Activated CD8-positive, alpha-beta T cell treated with anti-CD3 and anti-CD28 coated beads, Interleukin-2, amount 10 ng/mL, durations not matched to agents 7 days and 5 days (primary cell): Measurements from ENCODE around the gene CPOX. TPM values are rescaled to one million over a fixed set of nuclear protein-coding genes. Genes with fewer than 3 reads are reported as not detected.

Experiments
- ATAC-seq: fragments of 150-1000 bp; cut with Tn5 transposase; one replicate; pipeline ENCODE4 v1.10.0; 2021; ENCODE audit warnings: moderate library complexity
- CTCF ChIA-PET: fragments of 350-600 bp; sonication (Branson Sonifier 250); formaldehyde crosslinking; loops from one replicate; lab custom pipeline; 2021; ENCODE audit warnings: antibody characterized with exemption; lab: Charles Lee
- POLR2A ChIA-PET: fragments of 350-600 bp; sonication (Branson Sonifier 250); formaldehyde crosslinking; loops from one replicate; lab custom pipeline; 2021; ENCODE audit warnings: antibody characterized with exemption; lab: Charles Lee
- DNase-seq: peaks from one replicate; pipeline ENCODE4 v3.0.0-alpha.2; 2020
- H3K27ac Mint-ChIP-seq: one replicate; pipeline ENCODE4 v1.8.0; 2021; ENCODE audit warnings: mild to moderate bottlenecking, mixed read lengths
- H3K27me3 Mint-ChIP-seq: one replicate; pipeline ENCODE4 v1.8.0; 2021; ENCODE audit warnings: low read depth, mixed read lengths
- H3K36me3 Mint-ChIP-seq: one replicate; pipeline ENCODE4 v1.8.0; 2021; ENCODE audit warnings: low read depth, mixed read lengths
- H3K4me1 Mint-ChIP-seq: one replicate; pipeline ENCODE4 v1.8.0; 2021; ENCODE audit warnings: low read depth, mixed read lengths
- H3K4me3 Mint-ChIP-seq: one replicate; pipeline ENCODE4 v1.8.0; 2021; ENCODE audit warnings: mild to moderate bottlenecking, mixed read lengths
- H3K9me3 Mint-ChIP-seq: one replicate; pipeline ENCODE4 v1.8.0; 2022; ENCODE audit warnings: mixed read lengths; ENCODE audit not compliant: insufficient read depth
- total RNA-seq, 2 experiments: library from RNA; stranded (reverse); gene quantifications; one replicate each; pipeline ENCODE4 v1.2.3, GENCODE V29; 2021

Gene CPOX
- total RNA-seq, 2 experiments from 2014 or later = 63.8 to 65.3 TPM

GRCh38 chr3:98553021-98553563, 40.3 kb downstream of the CPOX start:
- ATAC-seq = no peak
- CTCF ChIA-PET = interaction anchor here (1.4 to 6.6 kb wide), 5 partner anchors 11 to 31 kb away, joined by 3 to 36 read pairs (median 15); partner anchors contain the start of gene CLDND1
- peak overlapping the region; percentile 97 for H3K27ac Mint-ChIP-seq
- H3K9me3 Mint-ChIP-seq = peaks cover 4% of the 10 kb centered on the region
- DNase-seq = no peak
- H3K27me3 Mint-ChIP-seq = no peaks in the 10 kb centered on the region
- H3K36me3 Mint-ChIP-seq = peaks cover 69% of the 10 kb centered on the region
- POLR2A ChIA-PET = interaction anchor here (0.9 to 11.8 kb wide), 6 partner anchors 12 to 41 kb away, joined by 3 to 217 read pairs (median 88); partner anchors contain the start of genes CLDND1, CPOX and GPR15
- peaks cover 91% of the 10 kb centered on the region for H3K4me1 Mint-ChIP-seq
- peak overlapping the region; percentile 89 for H3K4me3 Mint-ChIP-seq

GRCh38 chr3:98552232-98553020, 41.0 kb downstream of the CPOX start:
- Mint-ChIP-seq H3K4me1 (peaks cover 89% of the 10 kb centered on the region), H3K4me3 (peak overlapping the region; percentile 89), H3K36me3 (peaks cover 71% of the 10 kb centered on the region), H3K27me3 (no peaks in the 10 kb centered on the region), H3K27ac (peak overlapping the region; percentile 97), H3K9me3 (peaks cover 4% of the 10 kb centered on the region)
- ATAC-seq (no peak), DNase-seq (no peak)
- POLR2A ChIA-PET = interaction anchor here (0.9 to 11.8 kb wide), 6 partner anchors 12 to 41 kb away, joined by 3 to 217 read pairs (median 35); partner anchors contain the start of genes CLDND1, CPOX and GPR15
- CTCF ChIA-PET = interaction anchor here (1.4 to 6.6 kb wide), 3 partner anchors 11 to 31 kb away, joined by 3 to 36 read pairs (median 6); partner anchors contain the start of gene CLDND1

- ChIA-PET CTCF (interaction anchor here (0.7 to 1.5 kb wide), 3 partner anchors 10 to 28 kb away, joined by 3 to 6 read pairs (median 4); no protein-coding TSS in a partner anchor), POLR2A (interaction anchor here (1.0 to 11.8 kb wide), 5 partner anchors 13 to 30 kb away, joined by 4 to 217 read pairs (median 7); partner anchors contain the start of genes CLDND1 and GPR15)
- peak overlapping the region; percentile 97 for H3K27ac Mint-ChIP-seq
- no peak for DNase-seq
- no peaks in the 10 kb centered on the region for H3K27me3 Mint-ChIP-seq
- ATAC-seq = no peak
- H3K4me1 Mint-ChIP-seq = peaks cover 82% of the 10 kb centered on the region
- peaks cover 72% of the 10 kb centered on the region for H3K36me3 Mint-ChIP-seq
- H3K9me3 Mint-ChIP-seq = peaks cover 4% of the 10 kb centered on the region
- peak overlapping the region; percentile 89 for H3K4me3 Mint-ChIP-seq
These were observed 41.7 kb downstream of the CPOX start for GRCh38 chr3:98551754-98552153.

GRCh38 chr3:98551236-98551635, 42.2 kb downstream of the CPOX start:
- H3K9me3 Mint-ChIP-seq = peaks cover 4% of the 10 kb centered on the region
- peaks cover 74% of the 10 kb centered on the region for H3K36me3 Mint-ChIP-seq
- no peak for DNase-seq
- peaks cover 80% of the 10 kb centered on the region for H3K4me1 Mint-ChIP-seq
- ChIA-PET POLR2A (interaction anchor here (1.0 to 11.8 kb wide), 6 partner anchors 13 to 42 kb away, joined by 4 to 217 read pairs (median 6); partner anchors contain the start of genes CLDND1, CPOX and GPR15), CTCF (interaction anchor here (0.7 to 1.5 kb wide), 3 partner anchors 11 to 27 kb away, joined by 3 to 6 read pairs (median 4); no protein-coding TSS in a partner anchor)
- H3K27me3 Mint-ChIP-seq = no peaks in the 10 kb centered on the region
- H3K4me3 Mint-ChIP-seq = peak overlapping the region; percentile 89
- ATAC-seq = no peak
- peak overlapping the region; percentile 97 for H3K27ac Mint-ChIP-seq

- H3K9me3 Mint-ChIP-seq = peaks cover 4% of the 10 kb centered on the region
- ATAC-seq (no peak), DNase-seq (no peak)
- H3K4me1 Mint-ChIP-seq = peaks cover 80% of the 10 kb centered on the region
- H3K27ac Mint-ChIP-seq = peak overlapping the region; percentile 97
- no peaks in the 10 kb centered on the region for H3K27me3 Mint-ChIP-seq
- H3K4me3 Mint-ChIP-seq = peak overlapping the region; percentile 26
- peaks cover 75% of the 10 kb centered on the region for H3K36me3 Mint-ChIP-seq
- ChIA-PET CTCF (interaction anchor here (0.7 to 2.4 kb wide), 5 partner anchors 11 to 27 kb away, joined by 3 to 9 read pairs (median 4); no protein-coding TSS in a partner anchor), POLR2A (interaction anchor here (1.0 to 11.8 kb wide), 6 partner anchors 14 to 43 kb away, joined by 4 to 217 read pairs (median 6); partner anchors contain the start of genes CLDND1, CPOX and GPR15)
These were observed 42.6 kb downstream of the CPOX start for GRCh38 chr3:98550833-98551232.

GRCh38 chr3:98548544-98548943, 44.9 kb downstream of the CPOX start:
- Mint-ChIP-seq H3K9me3 (peaks cover 9% of the 10 kb centered on the region), H3K36me3 (peaks cover 74% of the 10 kb centered on the region), H3K27me3 (no peaks in the 10 kb centered on the region), H3K27ac (no peak overlapping the region), H3K4me1 (peaks cover 79% of the 10 kb centered on the region), H3K4me3 (no peak overlapping the region)
- CTCF ChIA-PET = interaction anchor here (2.0 to 2.4 kb wide), 2 partner anchors 8 to 16 kb away, joined by 5 to 9 read pairs; no protein-coding TSS in a partner anchor
- POLR2A ChIA-PET = interaction anchor here (1.5 to 11.8 kb wide), 2 partner anchors 11 to 26 kb away, joined by 4 to 217 read pairs; partner anchors contain the start of genes CLDND1 and GPR15
- DNase-seq = no peak
- no peak for ATAC-seq

GRCh38 chr3:98545940-98546339, 47.5 kb downstream of the CPOX start:
- Mint-ChIP-seq H3K4me3 (peak overlapping the region; percentile 66), H3K36me3 (peaks cover 70% of the 10 kb centered on the region), H3K27me3 (no peaks in the 10 kb centered on the region), H3K4me1 (peaks cover 76% of the 10 kb centered on the region), H3K9me3 (peaks cover 7% of the 10 kb centered on the region), H3K27ac (peak overlapping the region; percentile 88)
- ChIA-PET POLR2A (interaction anchor here (0.7 to 3.0 kb wide), 7 partner anchors 9 to 56 kb away, joined by 3 to 18 read pairs (median 9); partner anchors contain the start of genes CLDND1, CPOX and GPR15), CTCF (interaction anchor here (0.9 to 2.4 kb wide), 8 partner anchors 10 to 506 kb away, joined by 3 to 21 read pairs (median 4); partner anchors contain the start of gene GPR15)
- DNase-seq = no peak
- peak; percentile 78 for ATAC-seq

- ATAC-seq (no peak), DNase-seq (no peak)
- H3K27ac Mint-ChIP-seq = peak overlapping the region; percentile 66
- H3K4me3 Mint-ChIP-seq = no peak overlapping the region
- ChIA-PET CTCF (interaction anchor here (0.9 to 1.6 kb wide), 3 partner anchors 13 to 58 kb away, joined by 3 to 4 read pairs (median 3); no protein-coding TSS in a partner anchor), POLR2A (interaction anchor here (1.1 to 12.1 kb wide), 3 partner anchors 11 to 19 kb away, joined by 6 to 217 read pairs (median 11); partner anchors contain the start of gene CLDND1)
- H3K9me3 Mint-ChIP-seq = peaks cover 5% of the 10 kb centered on the region
- peaks cover 63% of the 10 kb centered on the region for H3K4me1 Mint-ChIP-seq
- no peaks in the 10 kb centered on the region for H3K27me3 Mint-ChIP-seq
- peaks cover 55% of the 10 kb centered on the region for H3K36me3 Mint-ChIP-seq
These were observed 50.8 kb downstream of the CPOX start for GRCh38 chr3:98542623-98543022.

- Mint-ChIP-seq H3K27me3 (no peaks in the 10 kb centered on the region), H3K9me3 (peaks cover 5% of the 10 kb centered on the region), H3K27ac (peak overlapping the region; percentile 89), H3K4me1 (peaks cover 68% of the 10 kb centered on the region), H3K36me3 (peaks cover 60% of the 10 kb centered on the region), H3K4me3 (peak overlapping the region; percentile 34)
- CTCF ChIA-PET = interaction anchor here (0.7 to 1.6 kb wide), 6 partner anchors 11 to 59 kb away, joined by 3 to 4 read pairs (median 3); no protein-coding TSS in a partner anchor
- ATAC-seq (no peak), DNase-seq (no peak)
- POLR2A ChIA-PET = interaction anchor here (1.0 to 12.1 kb wide), 5 partner anchors 9 to 32 kb away, joined by 3 to 217 read pairs (median 6); partner anchors contain the start of genes CLDND1 and GPR15
These were observed 51.7 kb downstream of the CPOX start for GRCh38 chr3:98541695-98542094.

- ATAC-seq (peak; percentile 61), DNase-seq (peak; percentile 54)
- H3K4me3 Mint-ChIP-seq = peak overlapping the region; percentile 24
- ChIA-PET POLR2A (interaction anchor here (1.0 to 12.1 kb wide), 4 partner anchors 8 to 23 kb away, joined by 3 to 217 read pairs (median 6); partner anchors contain the start of genes CLDND1 and GPR15), CTCF (interaction anchor here (0.9 kb wide), 1 partner anchor 9 kb away, joined by 5 read pairs; no protein-coding TSS in a partner anchor)
- peaks cover 5% of the 10 kb centered on the region for H3K9me3 Mint-ChIP-seq
- H3K36me3 Mint-ChIP-seq = peaks cover 59% of the 10 kb centered on the region
- peak overlapping the region; percentile 79 for H3K27ac Mint-ChIP-seq
- H3K4me1 Mint-ChIP-seq = peaks cover 67% of the 10 kb centered on the region
- H3K27me3 Mint-ChIP-seq = no peaks in the 10 kb centered on the region
These were observed 53.1 kb downstream of the CPOX start for GRCh38 chr3:98540346-98540745.
